Stimulated activated CD8-positive, alpha-beta memory T cell treated with anti-CD3 and anti-CD28 coated beads, Interleukin-15, amount 100 ng/mL, for 24 hours (primary cell): Measurements from ENCODE around the gene KRT3.

Experiments used
- DNase-seq: peaks from one replicate; pipeline ENCODE4 v3.0.0-alpha.2; 2020; ENCODE audit warnings: low read depth

Gene KRT3

GRCh38 chr12:52795694-52796428 lies at the start of gene KRT3:
Gene KRT3, minus strand, starts transcription at chr12:52796117. Its CDS starts 75 bp downstream, at chr12:52796042.
- no peak for DNase-seq

- no peak for DNase-seq
These were observed 48.5 kb upstream of the KRT3 start for GRCh38 chr12:52844386-52844785.

- DNase-seq, result no peak
These were observed 43.7 kb upstream of the KRT3 start for GRCh38 chr12:52839436-52840105.

- DNase-seq, result no peak
These were observed 42.9 kb upstream of the KRT3 start for GRCh38 chr12:52838609-52839435.

GRCh38 chr12:52837781-52838608 lies 42.1 kb upstream of the KRT3 start:
- DNase-seq, result no peak

GRCh38 chr12:52837413-52837741 lies 41.5 kb upstream of the KRT3 start:
- DNase-seq, result no peak

GRCh38 chr12:52836491-52837412 lies 40.8 kb upstream of the KRT3 start:
- no peak for DNase-seq

GRCh38 chr12:52836042-52836466 lies 40.1 kb upstream of the KRT3 start:
- peak; percentile 16 for DNase-seq

- DNase-seq, result no peak
These were observed 39.5 kb upstream of the KRT3 start for GRCh38 chr12:52835271-52836041.

GRCh38 chr12:52834727-52835001 lies 38.7 kb upstream of the KRT3 start:
- no peak for DNase-seq

GRCh38 chr12:52833922-52834726 lies 38.2 kb upstream of the KRT3 start, which contains the start of gene KRT79:
Gene KRT79, minus strand, starts transcription at chr12:52834311. Its CDS starts 51 bp downstream, at chr12:52834260.
- no peak for DNase-seq

GRCh38 chr12:52832985-52833905 lies 37.3 kb upstream of the KRT3 start:
- DNase-seq, result no peak

- no peak for DNase-seq
These were observed 36.5 kb upstream of the KRT3 start for GRCh38 chr12:52832451-52832850.

- DNase-seq, result no peak
These were observed 35.3 kb upstream of the KRT3 start for GRCh38 chr12:52831251-52831650.

- DNase-seq, result no peak
These were observed 34.3 kb upstream of the KRT3 start for GRCh38 chr12:52829986-52830770.

GRCh38 chr12:52828591-52829021 lies 32.7 kb upstream of the KRT3 start:
- no peak for DNase-seq

GRCh38 chr12:52828156-52828555 lies 32.2 kb upstream of the KRT3 start:
- no peak for DNase-seq
